ENCODE results near the gene LRRC8C.
"Not testable (repeated sequence)": the region's sequence is repeated elsewhere in the genome, so short reads cannot be mapped to it uniquely, and the experiment has no call there.

Gene LRRC8C

GRCh38 chr1:89673251-89673650 lies 40.3 kb downstream of the LRRC8C start:
- DNase-seq = no peak

DNA sequence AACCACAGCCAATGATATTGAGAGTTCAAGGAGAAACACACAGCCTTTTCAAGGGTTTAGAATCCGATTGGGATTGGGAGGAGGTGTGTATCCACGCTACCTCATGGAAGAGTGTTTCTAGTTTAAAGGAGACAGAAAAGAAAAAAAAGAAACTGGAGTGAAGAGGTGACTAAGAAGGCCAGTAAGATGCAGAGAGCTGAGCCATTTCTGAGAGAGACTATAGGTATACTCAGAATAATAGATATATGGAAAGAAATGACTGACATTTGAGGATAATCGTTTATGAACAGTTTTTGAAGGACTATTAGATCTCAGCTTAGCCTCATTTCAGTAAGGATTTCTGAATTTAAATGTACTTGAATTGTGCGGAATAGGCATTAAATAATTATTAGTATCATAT lies 42.8 kb downstream of the LRRC8C start:
- no peak for DNase-seq

DNA sequence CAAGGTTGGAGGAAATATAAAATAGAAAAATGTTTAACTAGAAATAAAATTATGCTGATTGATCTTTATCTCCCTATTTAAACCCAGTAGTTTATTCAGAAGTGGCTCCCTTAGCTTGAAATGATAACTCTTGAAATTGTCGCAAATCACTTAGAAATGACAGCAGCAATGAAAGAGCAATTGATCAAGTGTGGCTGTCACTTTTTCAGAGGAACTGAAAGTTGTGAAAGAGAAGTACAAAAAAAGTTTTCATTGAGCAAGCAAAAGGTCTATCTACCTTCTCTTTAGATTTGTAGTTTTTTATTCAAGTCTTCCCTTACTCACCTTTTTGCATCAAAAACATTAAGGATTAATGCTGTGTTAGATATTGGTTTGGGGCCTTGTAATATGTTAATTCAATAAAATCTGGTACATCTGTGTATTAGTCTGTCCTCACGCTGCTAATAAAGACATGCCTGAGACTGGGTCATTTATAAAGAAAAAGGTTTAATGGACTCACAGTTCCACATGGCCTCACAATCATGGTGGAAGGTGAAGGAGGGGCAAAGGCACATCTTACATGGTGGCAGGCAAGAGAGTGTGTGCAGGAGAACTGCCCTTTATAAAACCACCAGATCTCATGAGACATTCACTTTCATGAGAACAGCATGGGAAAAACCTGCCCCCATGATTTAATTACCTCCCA lies 48.3 kb downstream of the LRRC8C start:
- no peak for DNase-seq

- DNase-seq = no peak
Measured at GRCh38 chr1:89682611-89683010, 49.7 kb downstream of the LRRC8C start.

- no peak for DNase-seq
Measured at GRCh38 chr1:89685461-89685860, 52.5 kb downstream of the LRRC8C start.

GRCh38 chr1:89686520-89686919 lies 53.6 kb downstream of the LRRC8C start:
- no peak for DNase-seq

DNA sequence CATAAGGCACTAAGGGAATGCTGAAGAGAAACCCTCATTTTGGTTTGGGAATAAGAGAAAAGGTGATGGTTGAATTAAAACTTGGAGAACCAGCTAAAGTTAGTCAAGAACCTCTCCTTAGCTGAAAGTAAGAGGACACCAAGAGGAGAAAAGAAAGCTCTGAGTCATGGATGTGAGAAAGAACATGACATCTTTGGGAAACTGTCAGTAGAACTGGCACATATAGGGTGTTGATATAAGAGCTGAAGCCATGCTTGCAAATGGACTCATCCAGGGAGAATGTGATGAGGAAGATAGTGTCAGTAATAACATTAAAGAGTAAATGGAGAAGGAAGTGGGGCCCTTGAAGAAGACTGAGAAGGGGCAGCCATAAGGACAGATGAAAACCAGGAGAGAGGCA lies 54.3 kb downstream of the LRRC8C start:
- no peak for DNase-seq

DNA sequence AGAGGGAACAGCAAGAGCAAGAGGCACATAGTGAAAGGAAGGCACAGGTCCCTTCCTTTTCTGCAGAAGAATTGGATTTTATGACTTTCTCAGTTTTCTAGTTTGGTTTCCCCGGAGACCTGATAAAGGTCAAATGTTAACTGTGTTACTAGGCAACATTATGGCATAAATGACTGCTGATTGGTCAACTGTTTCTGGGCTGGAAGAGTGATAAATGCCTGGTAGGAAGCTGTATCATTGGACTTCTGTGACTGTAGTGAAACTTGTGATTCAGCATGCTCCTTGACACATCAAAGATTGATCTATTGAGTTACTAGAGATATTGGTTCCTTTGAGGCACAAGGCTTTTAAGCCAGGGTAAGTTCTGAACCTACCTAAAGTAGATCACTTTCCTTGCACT lies 55.7 kb downstream of the LRRC8C start:
- DNase-seq = no peak

DNA sequence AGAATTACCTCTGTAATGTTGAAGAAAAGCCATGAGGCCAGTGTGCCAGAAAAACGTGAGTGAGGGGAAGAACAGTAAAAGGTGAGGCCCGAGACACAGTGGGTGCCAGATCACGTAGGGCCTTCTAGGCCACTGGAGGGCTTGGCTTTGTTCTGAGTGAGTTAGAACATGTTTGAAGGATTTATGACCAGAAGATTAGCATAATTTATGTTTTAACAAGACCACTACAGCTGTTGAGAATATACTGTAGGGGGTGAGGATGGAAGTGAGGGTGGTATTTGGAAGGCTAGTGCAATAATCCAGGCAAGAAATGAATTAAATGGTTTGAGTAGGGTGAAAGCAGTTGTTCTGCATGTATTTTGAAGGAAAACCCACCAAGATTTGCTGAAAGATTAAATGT lies 56.3 kb downstream of the LRRC8C start:
- DNase-seq = no peak

DNA sequence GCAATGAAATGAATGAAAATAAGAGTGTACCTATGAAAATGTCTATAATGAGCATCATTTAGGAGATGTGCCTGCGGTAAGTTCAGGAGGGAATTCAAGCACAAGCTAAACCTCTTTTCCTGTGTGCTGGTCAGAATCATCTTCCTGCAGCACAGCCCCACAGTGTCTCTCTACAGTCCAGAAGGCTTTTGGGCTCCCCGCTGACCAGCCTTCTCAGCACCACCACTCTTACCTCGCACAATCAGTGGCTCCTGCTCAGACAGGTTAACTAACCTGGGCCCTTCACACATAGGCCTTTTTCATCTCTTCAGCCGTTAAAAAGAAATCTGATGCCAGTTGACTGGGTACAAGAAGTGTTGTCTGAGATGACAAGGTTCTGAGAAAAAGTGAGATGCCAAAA lies 57.7 kb downstream of the LRRC8C start:
- DNase-seq = no peak

GRCh38 chr1:89692601-89693521 lies 59.9 kb downstream of the LRRC8C start:
- DNase-seq = no peak

DNA sequence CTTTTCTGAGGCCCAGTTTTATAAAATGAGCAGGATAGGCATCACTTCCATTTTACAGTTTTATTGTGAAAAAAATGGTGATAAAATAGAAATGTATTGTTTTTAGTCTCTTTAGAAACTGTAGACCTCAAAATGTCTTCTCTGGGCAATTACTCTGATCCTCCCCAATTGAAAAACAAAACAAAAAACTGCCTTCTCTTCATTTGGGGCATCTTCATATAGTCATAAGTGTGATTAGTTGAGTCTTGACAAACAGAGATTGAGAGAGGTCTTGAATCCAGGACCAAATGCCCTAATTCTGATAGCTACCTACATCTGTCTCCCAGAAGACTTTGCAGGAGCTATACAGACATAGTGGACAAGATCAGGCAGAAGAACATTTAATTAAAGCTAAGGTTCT lies 62.9 kb downstream of the LRRC8C start:
- no peak for DNase-seq

DNA sequence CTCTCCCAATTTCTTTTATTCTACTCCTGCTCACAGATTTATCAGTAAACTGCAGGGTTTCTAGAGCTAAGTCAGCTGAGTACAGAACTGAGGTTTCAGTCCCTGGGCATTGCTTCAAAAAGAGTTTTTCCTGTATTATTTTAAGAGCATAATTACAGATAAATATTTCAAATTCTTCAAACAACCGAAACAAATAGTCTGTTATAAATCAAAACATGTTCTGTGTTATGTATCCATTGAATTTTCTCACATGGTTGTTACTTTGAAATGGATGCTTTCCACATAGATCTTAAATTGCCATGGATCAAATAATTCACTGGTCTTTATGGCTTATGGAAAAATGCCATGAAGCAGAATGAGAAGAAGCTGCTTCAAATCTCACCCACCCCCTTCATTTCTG lies 64.5 kb downstream of the LRRC8C start:
- DNase-seq = no peak

- DNase-seq = no peak
Measured at GRCh38 chr1:89698020-89698560, 65.2 kb downstream of the LRRC8C start.

GRCh38 chr1:89698624-89699023 lies 65.7 kb downstream of the LRRC8C start:
- no peak for DNase-seq

- no peak for DNase-seq
Measured at GRCh38 chr1:89699451-89699986, 66.6 kb downstream of the LRRC8C start.

GRCh38 chr1:89701746-89702241 lies 68.9 kb downstream of the LRRC8C start:
- no peak for DNase-seq

- DNase-seq = no peak
Measured at GRCh38 chr1:89702520-89703045, 69.7 kb downstream of the LRRC8C start.

GRCh38 chr1:89703469-89703868 lies 70.5 kb downstream of the LRRC8C start:
- DNase-seq = no peak

- DNase-seq = no peak
Measured at GRCh38 chr1:89704014-89704413, 71.1 kb downstream of the LRRC8C start.

- not testable (repeated sequence) for DNase-seq
Measured at GRCh38 chr1:89704885-89705284, 72.0 kb downstream of the LRRC8C start.

- DNase-seq = no peak
Measured at GRCh38 chr1:89705901-89706699, 73.2 kb downstream of the LRRC8C start.

DNA sequence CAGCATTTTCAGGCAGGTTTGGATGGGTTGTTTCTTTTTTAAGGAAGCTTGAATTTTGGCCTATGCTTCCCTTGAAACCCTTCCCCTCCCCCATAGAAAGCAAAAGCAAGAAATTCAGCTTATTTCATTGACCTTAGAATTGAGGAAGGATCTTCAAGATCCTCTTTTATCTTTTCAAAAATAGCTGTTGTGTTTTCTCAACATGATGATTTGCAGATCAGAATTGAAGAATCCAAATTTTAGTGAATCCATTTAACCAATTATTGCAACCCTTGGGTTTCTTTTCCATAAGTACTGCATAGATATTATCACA lies 73.7 kb downstream of the LRRC8C start:
- no peak for DNase-seq

All from islet precursor cell (in vitro differentiated cells).